HEK293 (cell line): Measurements from ENCODE around the gene SPTLC2.

Experiments
- CTCF ChIA-PET: fragments of 350-600 bp; formaldehyde crosslinking; extraction: SDS; loops from one replicate; lab custom pipeline; 2021; ENCODE audit warnings: antibody characterized with exemption; lab: Yijun Ruan, JAX
- POLR2A ChIA-PET: fragments of 300-600 bp; formaldehyde crosslinking; extraction: SDS; loops from one replicate; lab custom pipeline; 2020; ENCODE audit warnings: antibody characterized with exemption, inconsistent platforms; lab: Yijun Ruan, JAX
- H3K27ac ChIP-seq: fragments of 200-500 bp; sonication (Bioruptor generic); 2 replicates; pipeline ENCODE4 v1.5.1; 2014; ENCODE audit warnings: low read depth, low read length, control low read depth, inconsistent platforms; ENCODE audit errors: extremely low read depth
- H3K36me3 ChIP-seq, 2 experiments: fragments of 200-500 bp in 1 of 2; sonication (Bioruptor generic) in 1 of 2; 1 replicate in 1 of 2; 2 replicates in 1 of 2; pipeline ENCODE4 v1.5.1; 2014 to 2017; ENCODE audit warnings: inconsistent platforms in 2 of 2, low read length in 2 of 2; ENCODE audit not compliant: control insufficient read depth in 2 of 2, insufficient read depth in 1 of 2
- H3K4me1 ChIP-seq: fragments of 200-500 bp; sonication (Bioruptor generic); 2 replicates; pipeline ENCODE4 v1.5.1; 2014; ENCODE audit warnings: mild to moderate bottlenecking, low read length, inconsistent platforms; ENCODE audit not compliant: control insufficient read depth, insufficient read depth
- H3K4me3 ChIP-seq: 2 replicates; pipeline ENCODE4 v1.5.1; 2011; ENCODE audit warnings: low read depth, mild to moderate bottlenecking, control low read depth, low read length, moderate library complexity
- H3K9me3 ChIP-seq: fragments of 200-500 bp; sonication (Bioruptor generic); 2 replicates; pipeline ENCODE4 v1.5.1; 2014; ENCODE audit warnings: low read depth, low read length, inconsistent platforms; ENCODE audit not compliant: control insufficient read depth, insufficient read depth
- HOXA7 ChIP-seq: sonication (generic); formaldehyde crosslinking; IDR thresholded peaks from 2 replicates; pipeline ENCODE4 v1.8.1; 2022; ENCODE audit warnings: missing genetic modification reagents, borderline replicate concordance
- INSM2 ChIP-seq: fragments of 450-650 bp; formaldehyde crosslinking; IDR thresholded peaks from 2 replicates; pipeline ENCODE4 v1.5.1; 2016; ENCODE audit warnings: missing biosample characterization, missing genetic modification characterization
- PATZ1 ChIP-seq: fragments of 450-650 bp; formaldehyde crosslinking; IDR thresholded peaks from 2 replicates; pipeline ENCODE4 v1.5.1; 2016; ENCODE audit warnings: missing biosample characterization, missing genetic modification characterization
- PRDM2 ChIP-seq: fragments of 450-650 bp; formaldehyde crosslinking; IDR thresholded peaks from 2 replicates; pipeline ENCODE4 v1.5.1; 2016; ENCODE audit warnings: missing biosample characterization, missing genetic modification characterization, borderline replicate concordance
- SP3 ChIP-seq: fragments of 450-650 bp; formaldehyde crosslinking; IDR thresholded peaks from 2 replicates; pipeline ENCODE4 v1.5.1; 2016; ENCODE audit warnings: missing biosample characterization, missing genetic modification characterization
- ZBTB8A ChIP-seq: fragments of 450-650 bp; formaldehyde crosslinking; IDR thresholded peaks from 2 replicates; pipeline ENCODE4 v1.5.1; 2016; ENCODE audit warnings: missing biosample characterization, missing genetic modification characterization
- ZFP3 ChIP-seq: fragments of 450-650 bp; formaldehyde crosslinking; IDR thresholded peaks from 2 replicates; pipeline ENCODE4 v1.5.1; 2016; ENCODE audit warnings: low read depth, missing biosample characterization, missing genetic modification characterization
- ZNF146 ChIP-seq: fragments of 450-650 bp; formaldehyde crosslinking; IDR thresholded peaks from 2 replicates; pipeline ENCODE4 v1.5.1; 2016; ENCODE audit warnings: missing biosample characterization, missing genetic modification characterization
- ZNF16 ChIP-seq: fragments of 450-650 bp; formaldehyde crosslinking; IDR thresholded peaks from 2 replicates; pipeline ENCODE4 v1.5.1; 2016; ENCODE audit warnings: low read depth, missing biosample characterization, missing genetic modification characterization
- ZNF19 ChIP-seq: fragments of 450-650 bp; formaldehyde crosslinking; IDR thresholded peaks from 2 replicates; pipeline ENCODE4; 2016; ENCODE audit warnings: missing biosample characterization, missing genetic modification characterization, low read depth
- ZNF266 ChIP-seq: fragments of 450-650 bp; formaldehyde crosslinking; IDR thresholded peaks from 2 replicates; pipeline ENCODE4 v1.5.1; 2016; ENCODE audit warnings: missing biosample characterization, missing genetic modification characterization, low read depth
- ZNF449 ChIP-seq: fragments of 450-650 bp; formaldehyde crosslinking; IDR thresholded peaks from 2 replicates; pipeline ENCODE4 v1.5.1; 2017; ENCODE audit warnings: missing biosample characterization, mild to moderate bottlenecking, missing genetic modification characterization, moderate library complexity
- ZNF48 ChIP-seq: fragments of 450-650 bp; formaldehyde crosslinking; IDR thresholded peaks from 2 replicates; pipeline ENCODE4 v1.5.1; 2016; ENCODE audit warnings: missing biosample characterization, missing genetic modification characterization
- ZNF514 ChIP-seq: fragments of 450-650 bp; formaldehyde crosslinking; IDR thresholded peaks from 2 replicates; pipeline ENCODE4 v1.5.1; 2016; ENCODE audit warnings: missing biosample characterization, missing genetic modification characterization
- ZNF529 ChIP-seq: fragments of 450-650 bp; formaldehyde crosslinking; IDR thresholded peaks from 2 replicates; pipeline ENCODE4 v1.5.1; 2017; ENCODE audit warnings: missing genetic modification characterization, missing biosample characterization; ENCODE audit not compliant: insufficient replicate concordance
- ZNF600 ChIP-seq: fragments of 450-650 bp; formaldehyde crosslinking; IDR thresholded peaks from 2 replicates; pipeline ENCODE4 v1.5.1; 2016; ENCODE audit warnings: missing biosample characterization, missing genetic modification characterization
- ZNF626 ChIP-seq: fragments of 450-650 bp; sonication (Bioruptor Pico); formaldehyde crosslinking; IDR thresholded peaks from 2 replicates; pipeline ENCODE4 v1.5.1; 2018; ENCODE audit warnings: missing biosample characterization, missing genetic modification characterization, inconsistent platforms
- ZNF629 ChIP-seq: fragments of 450-650 bp; formaldehyde crosslinking; IDR thresholded peaks from 2 replicates; pipeline ENCODE4 v1.5.1; 2017; ENCODE audit warnings: missing biosample characterization, missing genetic modification characterization
- ZNF837 ChIP-seq: fragments of 450-650 bp; formaldehyde crosslinking; IDR thresholded peaks from 2 replicates; pipeline ENCODE4 v1.5.1; 2016; ENCODE audit warnings: missing biosample characterization, missing genetic modification characterization

Gene SPTLC2

GRCh38 chr14:77612011-77612620 lies 4.3 kb downstream of the SPTLC2 start (continued):
- TF ChIP-seq ZFP3 (tag by site-specific recombination) (no peak), ZNF529 (no peak), ZNF266 (tag by site-specific recombination) (no peak)
- TF ChIP-seq, all 188 proteins: peak for 0

GRCh38 chr14:77610553-77610952 lies 5.9 kb downstream of the SPTLC2 start:
- ChIA-PET CTCF (no interaction called here), POLR2A (no interaction called here)
- Histone ChIP-seq H3K36me3 (no peaks in the 10 kb centered on the region), H3K4me1 (peaks cover 7% of the 10 kb centered on the region), H3K9me3 (no peaks in the 10 kb centered on the region), H3K4me3 (no peak overlapping the region), H3K27ac (no peak overlapping the region)
- TF ChIP-seq ZNF626 (no peak), ZNF629 (no peak), PATZ1 (tag by site-specific recombination) (no peak), SP3 (no peak), INSM2 (tag by site-specific recombination) (no peak), ZNF837 (tag by site-specific recombination) (no peak), ZNF449 (no peak), ZBTB8A (tag by site-specific recombination) (no peak), ZNF514 (tag by site-specific recombination) (no peak), ZNF16 (tag by site-specific recombination) (no peak)

GRCh38 chr14:77609922-77610321 lies 6.5 kb downstream of the SPTLC2 start:
- Histone ChIP-seq H3K4me3 (no peak overlapping the region), H3K9me3 (no peaks in the 10 kb centered on the region)
- no peak for TF ChIP-seq ZNF146 (tag by site-specific recombination)
- TF ChIP-seq, all 188 proteins: peak for 0
- H3K27ac ChIP-seq = no peak overlapping the region
- ChIA-PET POLR2A (no interaction called here), CTCF (no interaction called here)
- H3K4me1 ChIP-seq = peaks cover 7% of the 10 kb centered on the region
- H3K36me3 ChIP-seq = no peaks in the 10 kb centered on the region

- no peak overlapping the region for H3K4me3 ChIP-seq
- POLR2A ChIA-PET = no interaction called here
- peaks cover 6% of the 10 kb centered on the region for H3K4me1 ChIP-seq
- H3K27ac ChIP-seq = no peak overlapping the region
- CTCF ChIA-PET = interaction anchor here (0.7 to 1.5 kb wide), 3 partner anchors 17 to 36 kb away, joined by 3 to 5 read pairs (median 4); no protein-coding TSS in a partner anchor
- no peaks in the 10 kb centered on the region for H3K9me3 ChIP-seq
- H3K36me3 ChIP-seq = no peaks in the 10 kb centered on the region
- TF ChIP-seq ZNF600 (tag by site-specific recombination) = no peak
- TF ChIP-seq ZNF48 (tag by site-specific recombination) = no peak
- TF ChIP-seq ZNF19 (tag by site-specific recombination) = no peak
- TF ChIP-seq HOXA7 = no peak
- TF ChIP-seq ZNF146 (tag by site-specific recombination) = no peak
- TF ChIP-seq PRDM2 (tag by site-specific recombination) = no peak
These were observed 8.6 kb downstream of the SPTLC2 start for GRCh38 chr14:77607741-77608302.
